HG03354 (cell line): Measurements from ENCODE around the gene CNDP1.

Source experiments
- ATAC-seq: cut with Tn5 transposase; IDR thresholded peaks from one replicate; pipeline ENCODE4 v1.9.1; 2021; ENCODE audit warnings: mild to moderate bottlenecking; ENCODE audit not compliant: unreplicated experiment, poor library complexity, severe bottlenecking

Gene CNDP1

GRCh38 chr18:74570266-74570665 lies 36.0 kb downstream of the CNDP1 start:
- no peak for ATAC-seq

GRCh38 chr18:74571895-74572680 lies 37.8 kb downstream of the CNDP1 start:
- no peak for ATAC-seq

GRCh38 chr18:74573053-74573452 lies 38.8 kb downstream of the CNDP1 start:
- no peak for ATAC-seq

GRCh38 chr18:74574916-74575315 lies 40.6 kb downstream of the CNDP1 start:
- ATAC-seq, result no peak

GRCh38 chr18:74577019-74577418 lies 42.7 kb downstream of the CNDP1 start:
- no peak for ATAC-seq

GRCh38 chr18:74579496-74580065 lies 45.3 kb downstream of the CNDP1 start:
- ATAC-seq, result no peak

- ATAC-seq, result no peak
Observed at GRCh38 chr18:74582642-74583041, 48.3 kb downstream of the CNDP1 start.

GRCh38 chr18:74587441-74587840 lies 53.1 kb downstream of the CNDP1 start:
- no peak for ATAC-seq

GRCh38 chr18:74589021-74589420 lies 54.7 kb downstream of the CNDP1 start:
- ATAC-seq, result no peak

- no peak for ATAC-seq
Observed at GRCh38 chr18:74589811-74590210, 55.5 kb downstream of the CNDP1 start.

- no peak for ATAC-seq
Observed at GRCh38 chr18:74590671-74591070, 56.4 kb downstream of the CNDP1 start.

GRCh38 chr18:74595431-74595830 lies 61.1 kb downstream of the CNDP1 start:
- no peak for ATAC-seq

- ATAC-seq, result peak; percentile 45
Observed at GRCh38 chr18:74597034-74597661, 62.8 kb downstream of the CNDP1 start.

- ATAC-seq, result peak; percentile 80
Observed at GRCh38 chr18:74597662-74598349, 63.5 kb downstream of the CNDP1 start, which contains the start of gene ZNF407. Gene ZNF407, plus strand, starts transcription at chr18:74597870. Its CDS starts 33,150 bp downstream, at chr18:74631020.

- ATAC-seq, result peak; percentile 69
Observed at GRCh38 chr18:74598350-74599001, 64.2 kb downstream of the CNDP1 start.

GRCh38 chr18:74604361-74604760 lies 70.1 kb downstream of the CNDP1 start:
- no peak for ATAC-seq

- no peak for ATAC-seq
Observed at GRCh38 chr18:74604774-74605173, 70.5 kb downstream of the CNDP1 start.

GRCh38 chr18:74608681-74609080 lies 74.4 kb downstream of the CNDP1 start:
- ATAC-seq, result no peak

GRCh38 chr18:74609535-74609934 lies 75.2 kb downstream of the CNDP1 start:
- ATAC-seq, result no peak

- ATAC-seq, result no peak
Observed at GRCh38 chr18:74610051-74610615, 75.8 kb downstream of the CNDP1 start.
